ENCODE data around the gene ADD1. TPM values are rescaled to one million over a fixed set of nuclear protein-coding genes. Genes with fewer than 3 reads are reported as not detected.
A peak's percentile ranks its signal among the peaks of the same experiment; 100 is the strongest.

Gene ADD1
- total and polyA plus RNA-seq, 4 donors, result 98.3 to 351 (median 284) TPM

DNA sequence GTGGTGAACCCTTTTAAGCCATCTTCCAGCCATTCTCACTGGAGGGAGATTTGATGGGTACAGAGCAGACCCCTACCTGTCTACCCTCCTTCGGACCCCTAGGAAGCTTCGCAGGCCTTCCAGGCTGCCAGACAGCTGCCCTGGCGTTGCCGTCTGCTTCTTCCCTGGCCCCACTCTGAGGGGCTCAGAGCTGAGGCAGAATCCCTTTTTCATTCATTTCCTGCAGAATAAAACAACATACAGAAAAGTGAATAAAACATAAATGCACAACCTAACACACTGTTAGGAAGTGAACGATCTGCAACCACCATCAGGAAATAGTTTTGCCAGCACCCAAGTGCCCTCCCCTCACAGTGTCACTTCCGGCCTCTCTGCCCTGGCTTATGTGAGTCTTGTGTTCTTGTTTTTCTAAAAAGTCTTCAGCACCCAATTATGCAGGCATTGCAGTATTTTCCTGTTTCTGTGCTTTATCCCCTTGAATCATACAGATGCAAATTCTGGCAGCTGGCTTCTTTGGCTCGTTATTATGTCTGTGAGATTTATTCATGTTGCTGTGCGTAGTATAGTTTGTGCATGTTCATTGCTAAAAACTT lies 5.6 kb upstream of the ADD1 start:
- DNase-seq (peak; percentile 82), ATAC-seq (ENCODE audit: low FRiP score) (peak; percentile 63)
- intact Hi-C loops (cut with DNase I), result no loop called here
- no peak overlapping the region for H3K4me3 ChIP-seq (ENCODE audit: low read length in 2 of 2)
- no peaks in the 10 kb centered on the region for H3K4me1 ChIP-seq (ENCODE audit: control insufficient read depth in 1 of 2, insufficient read depth in 2 of 2, low read length in 2 of 2)
- WGBS, 2 donors, result 15 to 22% methylated on average over 8 of the region's 8 CpGs
- no peaks in the 10 kb centered on the region for H3K36me3 ChIP-seq (ENCODE audit: control insufficient read depth in 1 of 2, insufficient read depth in 2 of 2, low read length in 1 of 2)
- peak overlapping the region in 1 of 2 donors; percentile 39 for H3K27ac ChIP-seq (ENCODE audit: low read depth in 1 of 2, low read length in 2 of 2)
- no peaks in the 10 kb centered on the region for H3K9me3 ChIP-seq (ENCODE audit: control insufficient read depth, low read length)
- H3K27me3 ChIP-seq (ENCODE audit: control insufficient read depth in 1 of 2, insufficient read depth in 2 of 2, low read length in 1 of 2), result no peaks in the 10 kb centered on the region

DNA sequence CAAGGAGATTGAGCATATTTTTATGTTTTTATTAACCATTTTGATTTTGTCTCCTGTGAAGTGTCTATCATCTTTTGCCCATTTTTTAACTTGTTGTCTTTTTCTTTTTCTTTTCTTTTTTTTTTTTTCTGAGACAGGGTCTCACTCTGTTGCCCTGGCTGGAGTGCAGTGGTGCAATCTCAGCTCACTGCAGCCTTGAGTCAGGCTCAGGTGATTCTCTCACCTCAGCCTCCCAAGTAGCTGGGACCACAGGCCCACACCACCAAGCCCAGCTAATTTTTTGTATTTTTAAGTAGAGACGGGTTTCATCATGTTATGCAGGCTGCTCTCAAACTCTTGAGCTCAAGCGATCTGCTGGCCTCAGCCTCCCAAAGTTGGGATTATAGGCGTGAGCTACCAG lies 4.6 kb upstream of the ADD1 start:
- Histone ChIP-seq H3K4me3 (ENCODE audit: low read length in 2 of 2) (no peak overlapping the region), H3K27ac (ENCODE audit: low read depth in 1 of 2, low read length in 2 of 2) (no peak overlapping the region), H3K36me3 (ENCODE audit: control insufficient read depth in 1 of 2, insufficient read depth in 2 of 2, low read length in 1 of 2) (no peaks in the 10 kb centered on the region), H3K9me3 (ENCODE audit: control insufficient read depth, low read length) (no peaks in the 10 kb centered on the region), H3K4me1 (ENCODE audit: control insufficient read depth in 1 of 2, insufficient read depth in 2 of 2, low read length in 2 of 2) (no peaks in the 10 kb centered on the region), H3K27me3 (ENCODE audit: control insufficient read depth in 1 of 2, insufficient read depth in 2 of 2, low read length in 1 of 2) (no peaks in the 10 kb centered on the region)
- no peak for DNase-seq
- ATAC-seq (ENCODE audit: low FRiP score), result no peak
- intact Hi-C loops (cut with DNase I), result no loop called here
- 94 to 97% methylated on average over 3 of the region's 3 CpGs for WGBS, 2 donors

- intact Hi-C loops (cut with DNase I), result loop anchor here in 1 of 2 donors (5.0 kb wide), 1 partner anchor 50 kb away; the partner anchor contains the start of gene SH3BP2
- Histone ChIP-seq H3K9me3 (ENCODE audit: control insufficient read depth, low read length) (no peaks in the 10 kb centered on the region), H3K36me3 (ENCODE audit: control insufficient read depth in 1 of 2, insufficient read depth in 2 of 2, low read length in 1 of 2) (no peaks in the 10 kb centered on the region), H3K4me3 (ENCODE audit: low read length in 2 of 2) (peak overlapping the region; percentile 83 to 89), H3K4me1 (ENCODE audit: control insufficient read depth in 1 of 2, insufficient read depth in 2 of 2, low read length in 2 of 2) (peaks cover 0 to 5% of the 10 kb centered on the region in 2 donors), H3K27me3 (ENCODE audit: control insufficient read depth in 1 of 2, insufficient read depth in 2 of 2, low read length in 1 of 2) (no peaks in the 10 kb centered on the region), H3K27ac (ENCODE audit: low read depth in 1 of 2, low read length in 2 of 2) (peak overlapping the region; percentile 57 to 93)
- WGBS, 2 donors, result 11 to 12% methylated on average over 10 of the region's 10 CpGs
- DNase-seq (no peak), ATAC-seq (ENCODE audit: low FRiP score) (peak; percentile 13)
Measured at GRCh38 chr4:2842687-2843262, 869 bp upstream of the ADD1 start.

- ATAC-seq (ENCODE audit: low FRiP score) (no peak), DNase-seq (peak in 1 of 2 donors; percentile 66)
- H3K4me3 ChIP-seq (ENCODE audit: low read length in 2 of 2), result peak overlapping the region; percentile 83 to 94
- H3K4me1 ChIP-seq (ENCODE audit: control insufficient read depth in 1 of 2, insufficient read depth in 2 of 2, low read length in 2 of 2), result peaks cover 0 to 5% of the 10 kb centered on the region in 2 donors
- intact Hi-C loops (cut with DNase I), result loop anchor here in 1 of 2 donors (5.0 kb wide), 1 partner anchor 52 kb away; the partner anchor contains the start of gene SH3BP2
- 1% methylated on average over 55 to 74 of the region's 74 CpGs for WGBS, 2 donors
- peak overlapping the region; percentile 57 to 70 for H3K27ac ChIP-seq (ENCODE audit: low read depth in 1 of 2, low read length in 2 of 2)
- no peaks in the 10 kb centered on the region for H3K9me3 ChIP-seq (ENCODE audit: control insufficient read depth, low read length)
- H3K27me3 ChIP-seq (ENCODE audit: control insufficient read depth in 1 of 2, insufficient read depth in 2 of 2, low read length in 1 of 2), result no peaks in the 10 kb centered on the region
- no peaks in the 10 kb centered on the region for H3K36me3 ChIP-seq (ENCODE audit: control insufficient read depth in 1 of 2, insufficient read depth in 2 of 2, low read length in 1 of 2)
Measured at GRCh38 chr4:2843941-2844584, 419 bp downstream of the ADD1 start.

DNA sequence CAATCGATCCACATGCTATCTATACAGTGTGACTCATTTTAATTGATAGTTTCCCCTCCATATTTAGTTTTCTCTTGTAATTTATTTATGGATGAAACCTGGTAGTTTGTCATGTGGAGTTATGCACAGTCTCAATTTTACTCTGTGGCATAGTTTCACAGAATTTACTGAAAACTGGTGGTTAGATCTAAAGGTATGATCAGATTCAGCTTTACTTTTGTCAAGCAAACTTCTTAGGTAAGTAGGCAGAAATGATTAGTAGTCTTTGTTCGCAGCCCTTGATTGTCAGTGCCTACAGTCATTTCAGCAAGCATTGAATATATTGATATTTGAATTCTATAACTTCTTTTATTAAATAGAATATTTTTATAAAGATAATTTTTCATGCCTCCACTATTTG lies 2.5 kb downstream of the ADD1 start:
- 79 to 83% methylated on average over 2 of the region's 2 CpGs for WGBS, 2 donors
- no peak overlapping the region for H3K4me3 ChIP-seq (ENCODE audit: low read length in 2 of 2)
- intact Hi-C loops (cut with DNase I), result no loop called here

DNA sequence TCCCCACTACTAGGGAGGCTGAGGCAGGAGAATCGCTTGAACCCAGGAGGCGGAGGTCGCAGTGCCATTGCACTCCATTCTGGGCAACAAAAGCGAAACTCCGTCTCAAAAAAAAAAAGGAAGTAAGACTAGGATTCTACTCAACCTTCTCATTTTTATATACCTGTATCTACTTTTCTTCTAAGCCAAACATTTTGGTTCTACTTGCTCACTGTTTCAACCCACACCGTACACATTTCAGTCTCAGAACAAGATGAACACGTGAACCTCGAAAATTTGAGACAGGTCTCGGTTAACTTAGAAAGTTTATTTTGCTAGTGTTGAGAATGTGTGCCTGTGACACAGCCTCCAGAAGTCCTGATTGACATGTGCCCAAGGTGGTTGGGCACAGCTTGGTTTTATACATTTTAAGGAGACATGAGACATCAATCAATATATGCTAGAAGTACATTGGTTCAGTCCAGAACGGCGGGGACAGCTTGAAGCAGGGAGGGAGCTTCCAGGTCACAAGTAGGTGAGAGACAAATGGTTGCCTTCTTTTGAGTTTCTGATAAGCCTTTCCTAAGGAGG lies 3.7 kb downstream of the ADD1 start:
- no peak for ATAC-seq (ENCODE audit: low FRiP score)
- Histone ChIP-seq H3K4me3 (ENCODE audit: low read length in 2 of 2) (no peak overlapping the region), H3K4me1 (ENCODE audit: control insufficient read depth in 1 of 2, insufficient read depth in 2 of 2, low read length in 2 of 2) (peaks cover 0 to 5% of the 10 kb centered on the region in 2 donors), H3K27ac (ENCODE audit: low read depth in 1 of 2, low read length in 2 of 2) (no peak overlapping the region), H3K27me3 (ENCODE audit: control insufficient read depth in 1 of 2, insufficient read depth in 2 of 2, low read length in 1 of 2) (no peaks in the 10 kb centered on the region), H3K36me3 (ENCODE audit: control insufficient read depth in 1 of 2, insufficient read depth in 2 of 2, low read length in 1 of 2) (no peaks in the 10 kb centered on the region), H3K9me3 (ENCODE audit: control insufficient read depth, low read length) (no peaks in the 10 kb centered on the region)
- WGBS, 2 donors, result 72 to 76% methylated on average over 11 of the region's 11 CpGs
- DNase-seq, result no peak
- intact Hi-C loops (cut with DNase I), result no loop called here

More for the DNA sequence above, 2.5 kb downstream of the ADD1 start:
- H3K27ac ChIP-seq (ENCODE audit: low read depth in 1 of 2, low read length in 2 of 2), result no peak overlapping the region
- H3K4me1 ChIP-seq (ENCODE audit: control insufficient read depth in 1 of 2, insufficient read depth in 2 of 2, low read length in 2 of 2), result peaks cover 0 to 5% of the 10 kb centered on the region in 2 donors
- no peaks in the 10 kb centered on the region for H3K36me3 ChIP-seq (ENCODE audit: control insufficient read depth in 1 of 2, insufficient read depth in 2 of 2, low read length in 1 of 2)
- no peaks in the 10 kb centered on the region for H3K27me3 ChIP-seq (ENCODE audit: control insufficient read depth in 1 of 2, insufficient read depth in 2 of 2, low read length in 1 of 2)
- no peak for DNase-seq
- no peaks in the 10 kb centered on the region for H3K9me3 ChIP-seq (ENCODE audit: control insufficient read depth, low read length)
- no peak for ATAC-seq (ENCODE audit: low FRiP score)

- no peak for ATAC-seq (ENCODE audit: low FRiP score)
- intact Hi-C loops (cut with DNase I), result no loop called here
- Histone ChIP-seq H3K4me3 (ENCODE audit: low read length in 2 of 2) (no peak overlapping the region), H3K27ac (ENCODE audit: low read depth in 1 of 2, low read length in 2 of 2) (no peak overlapping the region), H3K36me3 (ENCODE audit: control insufficient read depth in 1 of 2, insufficient read depth in 2 of 2, low read length in 1 of 2) (no peaks in the 10 kb centered on the region), H3K9me3 (ENCODE audit: control insufficient read depth, low read length) (no peaks in the 10 kb centered on the region), H3K27me3 (ENCODE audit: control insufficient read depth in 1 of 2, insufficient read depth in 2 of 2, low read length in 1 of 2) (no peaks in the 10 kb centered on the region), H3K4me1 (ENCODE audit: control insufficient read depth in 1 of 2, insufficient read depth in 2 of 2, low read length in 2 of 2) (peaks cover 2 to 7% of the 10 kb centered on the region in 2 donors)
- WGBS, 2 donors, result 45% methylated on average over 2 of the region's 2 CpGs
- DNase-seq, result no peak
Measured at GRCh38 chr4:2848449-2848848, 4.8 kb downstream of the ADD1 start.

DNA sequence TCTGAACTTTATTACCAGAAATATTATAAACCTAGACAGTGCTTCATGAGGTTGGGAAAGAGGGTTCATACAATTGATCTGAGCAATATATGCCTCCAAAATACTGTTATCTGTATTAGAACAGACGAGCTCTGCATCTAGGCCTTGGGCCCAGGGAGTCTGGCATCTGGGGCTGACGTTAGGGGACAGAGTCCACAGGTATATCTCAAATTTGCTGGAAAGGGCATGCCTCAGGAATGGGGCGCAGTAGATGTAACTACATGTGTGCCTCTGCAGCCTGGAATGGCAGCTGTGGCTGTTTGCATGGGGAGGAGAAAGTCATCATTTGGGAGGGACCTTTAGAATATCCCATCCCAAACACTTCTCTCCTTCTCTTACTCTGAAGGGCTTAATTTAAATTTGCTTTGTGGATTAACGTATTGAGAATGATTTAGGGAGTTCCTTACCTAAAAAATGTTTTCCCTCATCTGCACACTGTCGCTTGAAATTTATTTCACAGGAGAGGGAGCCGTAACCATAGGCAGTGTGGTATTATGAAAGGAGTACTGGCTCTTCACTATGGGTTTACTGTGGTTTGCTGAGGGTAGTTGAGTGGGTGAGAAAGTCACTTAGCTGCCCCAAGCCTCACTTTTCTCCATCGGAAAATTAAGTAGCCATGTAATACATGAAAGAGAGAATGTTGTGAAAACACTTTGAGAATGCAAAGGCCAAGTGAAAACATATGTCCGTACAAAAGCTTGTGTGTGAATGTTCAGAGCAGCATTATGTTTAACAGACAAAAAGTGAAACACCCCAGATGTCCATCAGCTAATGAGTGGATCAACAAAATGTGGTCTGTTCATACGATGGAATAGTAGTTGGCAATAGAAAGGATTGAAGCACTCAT lies 5.9 kb downstream of the ADD1 start:
- Histone ChIP-seq H3K4me3 (ENCODE audit: low read length in 2 of 2) (no peak overlapping the region), H3K27me3 (ENCODE audit: control insufficient read depth in 1 of 2, insufficient read depth in 2 of 2, low read length in 1 of 2) (no peaks in the 10 kb centered on the region), H3K4me1 (ENCODE audit: control insufficient read depth in 1 of 2, insufficient read depth in 2 of 2, low read length in 2 of 2) (peaks cover 2 to 7% of the 10 kb centered on the region in 2 donors), H3K36me3 (ENCODE audit: control insufficient read depth in 1 of 2, insufficient read depth in 2 of 2, low read length in 1 of 2) (no peaks in the 10 kb centered on the region), H3K9me3 (ENCODE audit: control insufficient read depth, low read length) (no peaks in the 10 kb centered on the region), H3K27ac (ENCODE audit: low read depth in 1 of 2, low read length in 2 of 2) (no peak overlapping the region)
- intact Hi-C loops (cut with DNase I), result no loop called here
- no peak for ATAC-seq (ENCODE audit: low FRiP score)
- 46 to 48% methylated on average over 9 of the region's 9 CpGs for whole genome bisulfite sequencing, 2 donors
- DNase-seq, result no peak

All from aorta (tissue), 5 donors.